Nephron (organoid): ENCODE results near the gene SLC2A13.
"Not testable (repeated sequence)": the region's sequence is repeated elsewhere in the genome, so short reads cannot be mapped to it uniquely, and the experiment has no call there.

Experiments used
- H3K27ac Mint-ChIP-seq, 3 experiments: 2 replicates each; pipeline ENCODE4 v1.8.0; 2020; ENCODE audit warnings: mixed read lengths in 3 of 3, mild to moderate bottlenecking in 2 of 3, moderate library complexity in 1 of 3
- H3K27me3 Mint-ChIP-seq: 2 replicates; pipeline ENCODE4 v1.8.0; 2021; ENCODE audit warnings: low read depth, mild to moderate bottlenecking, moderate library complexity, mixed read lengths
- H3K36me3 Mint-ChIP-seq: 2 replicates; pipeline ENCODE4 v1.8.0; 2020; ENCODE audit warnings: low read depth, mixed read lengths
- H3K4me1 Mint-ChIP-seq: 2 replicates; pipeline ENCODE4 v1.8.0; 2020; ENCODE audit warnings: mixed read lengths
- H3K4me3 Mint-ChIP-seq, 3 experiments: 2 replicates each; pipeline ENCODE4 v1.8.0; 2020; ENCODE audit warnings: mild to moderate bottlenecking in 3 of 3, mixed read lengths in 3 of 3, moderate library complexity in 2 of 3
- H3K9me3 Mint-ChIP-seq: 2 replicates; pipeline ENCODE4 v1.8.0; 2020; ENCODE audit warnings: mixed read lengths
- TF ChIP-seq, protein P1 (sequence below), 3 experiments: fragments of 200-600 bp; sonication (generic); IDR thresholded peaks; one replicate each; pipeline ENCODE4 v1.5.0; 2021; ENCODE audit warnings: antibody characterized with exemption in 3 of 3; ENCODE audit not compliant: unreplicated experiment in 3 of 3

Gene SLC2A13

DNA sequence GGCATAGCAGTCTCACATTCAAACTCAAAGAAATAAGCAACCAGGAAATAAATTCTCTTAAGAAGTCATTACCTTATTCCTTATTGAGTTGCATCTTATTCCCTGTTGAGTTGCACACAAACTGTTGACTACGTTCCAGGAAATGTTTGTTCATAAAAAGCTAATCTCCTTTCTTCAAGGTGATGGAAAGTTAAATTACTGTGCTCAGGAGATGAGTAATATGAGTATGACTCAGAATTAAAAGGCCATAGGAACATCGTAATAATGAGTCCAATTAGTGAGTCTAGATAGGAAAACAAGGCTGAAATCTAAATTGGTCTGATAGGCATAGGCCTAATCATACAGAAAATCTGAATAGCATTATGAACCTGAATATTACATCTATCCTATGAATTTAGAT, 203.1 kb downstream of the SLC2A13 start:
- H3K4me1 Mint-ChIP-seq: no peaks in the 10 kb centered on the region
- H3K36me3 Mint-ChIP-seq: no peaks in the 10 kb centered on the region
- H3K27me3 Mint-ChIP-seq: no peaks in the 10 kb centered on the region
- TF ChIP-seq, protein P1, sequence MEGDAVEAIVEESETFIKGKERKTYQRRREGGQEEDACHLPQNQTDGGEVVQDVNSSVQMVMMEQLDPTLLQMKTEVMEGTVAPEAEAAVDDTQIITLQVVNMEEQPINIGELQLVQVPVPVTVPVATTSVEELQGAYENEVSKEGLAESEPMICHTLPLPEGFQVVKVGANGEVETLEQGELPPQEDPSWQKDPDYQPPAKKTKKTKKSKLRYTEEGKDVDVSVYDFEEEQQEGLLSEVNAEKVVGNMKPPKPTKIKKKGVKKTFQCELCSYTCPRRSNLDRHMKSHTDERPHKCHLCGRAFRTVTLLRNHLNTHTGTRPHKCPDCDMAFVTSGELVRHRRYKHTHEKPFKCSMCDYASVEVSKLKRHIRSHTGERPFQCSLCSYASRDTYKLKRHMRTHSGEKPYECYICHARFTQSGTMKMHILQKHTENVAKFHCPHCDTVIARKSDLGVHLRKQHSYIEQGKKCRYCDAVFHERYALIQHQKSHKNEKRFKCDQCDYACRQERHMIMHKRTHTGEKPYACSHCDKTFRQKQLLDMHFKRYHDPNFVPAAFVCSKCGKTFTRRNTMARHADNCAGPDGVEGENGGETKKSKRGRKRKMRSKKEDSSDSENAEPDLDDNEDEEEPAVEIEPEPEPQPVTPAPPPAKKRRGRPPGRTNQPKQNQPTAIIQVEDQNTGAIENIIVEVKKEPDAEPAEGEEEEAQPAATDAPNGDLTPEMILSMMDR (IDR thresholded peaks at IDR 0.05; ENCODE audit: unreplicated experiment in 3 of 3): no peak
- no peak overlapping the region for H3K27ac Mint-ChIP-seq
- H3K4me3 Mint-ChIP-seq: no peak overlapping the region
- H3K9me3 Mint-ChIP-seq: peaks cover 2% of the 10 kb centered on the region

GRCh38 chr12:39897315-39897714, 208.6 kb downstream of the SLC2A13 start:
- H3K9me3 Mint-ChIP-seq: peaks cover 2% of the 10 kb centered on the region

GRCh38 chr12:39893388-39893787, 212.5 kb downstream of the SLC2A13 start:
- H3K4me3 Mint-ChIP-seq, H3K27me3 Mint-ChIP-seq, H3K4me1 Mint-ChIP-seq, H3K9me3 Mint-ChIP-seq, H3K36me3 Mint-ChIP-seq: not testable (repeated sequence)
- peak overlapping the region; percentile 25 to 51 (median 43) for H3K27ac Mint-ChIP-seq

More at GRCh38 chr12:39897315-39897714, 208.6 kb downstream of the SLC2A13 start:
- no peak overlapping the region for H3K4me3 Mint-ChIP-seq
- H3K36me3 Mint-ChIP-seq: no peaks in the 10 kb centered on the region
- H3K27me3 Mint-ChIP-seq: no peaks in the 10 kb centered on the region
- H3K4me1 Mint-ChIP-seq: no peaks in the 10 kb centered on the region
- no peak overlapping the region for H3K27ac Mint-ChIP-seq
- TF ChIP-seq, protein P1 (IDR thresholded peaks at IDR 0.05; ENCODE audit: unreplicated experiment in 3 of 3): no peak

DNA sequence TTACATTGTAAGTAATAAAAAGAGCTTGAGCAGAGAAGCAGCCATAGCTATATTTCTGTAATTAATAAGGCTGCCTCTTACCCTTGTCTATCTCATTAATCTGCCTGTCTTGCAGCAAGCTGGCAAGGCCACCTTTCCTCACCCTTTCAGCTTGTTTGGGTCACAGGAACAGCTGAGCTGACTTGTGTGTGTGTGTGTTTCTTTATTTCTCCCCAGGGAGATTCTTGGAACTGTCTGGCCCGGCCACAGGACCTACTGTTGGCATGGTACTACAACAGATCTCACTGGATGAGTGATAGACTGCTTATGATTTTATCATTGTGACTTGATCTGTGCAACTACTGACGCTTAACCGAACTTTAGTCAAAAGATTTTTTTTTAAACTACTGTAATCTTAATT, 213.7 kb downstream of the SLC2A13 start:
- Mint-ChIP-seq H3K27me3 (no peaks in the 10 kb centered on the region), H3K9me3 (no peaks in the 10 kb centered on the region), H3K27ac (peak overlapping the region; percentile 11 to 65 (median 44)), H3K36me3 (no peaks in the 10 kb centered on the region), H3K4me3 (no peak overlapping the region), H3K4me1 (peaks cover 5% of the 10 kb centered on the region)
- TF ChIP-seq, protein P1 (IDR thresholded peaks at IDR 0.05; ENCODE audit: unreplicated experiment in 3 of 3): no peak

DNA sequence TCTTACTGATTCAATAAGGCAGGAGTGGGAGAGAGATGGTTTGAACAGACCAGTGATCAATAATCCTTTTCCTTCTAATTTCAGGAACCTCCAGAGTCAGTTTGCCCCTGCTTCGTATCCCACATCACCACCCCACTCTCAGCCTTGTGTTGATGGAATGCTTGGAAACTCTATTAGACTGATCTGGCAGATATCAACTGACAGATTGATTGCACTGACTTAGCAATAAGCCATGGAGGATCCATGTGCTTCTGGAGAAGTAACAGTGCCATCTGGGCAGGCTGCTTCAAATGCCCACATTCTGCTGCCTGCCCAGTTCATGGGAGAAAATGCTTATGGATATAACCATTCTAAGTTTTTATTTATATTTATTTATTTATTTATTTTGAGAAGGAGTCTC, 218.0 kb downstream of the SLC2A13 start:
- Mint-ChIP-seq H3K27ac (no peak overlapping the region), H3K36me3 (no peaks in the 10 kb centered on the region), H3K27me3 (no peaks in the 10 kb centered on the region), H3K9me3 (no peaks in the 10 kb centered on the region), H3K4me3 (no peak overlapping the region), H3K4me1 (peaks cover 5% of the 10 kb centered on the region)
- TF ChIP-seq, protein P1 (IDR thresholded peaks at IDR 0.05; ENCODE audit: unreplicated experiment in 3 of 3): no peak

DNA sequence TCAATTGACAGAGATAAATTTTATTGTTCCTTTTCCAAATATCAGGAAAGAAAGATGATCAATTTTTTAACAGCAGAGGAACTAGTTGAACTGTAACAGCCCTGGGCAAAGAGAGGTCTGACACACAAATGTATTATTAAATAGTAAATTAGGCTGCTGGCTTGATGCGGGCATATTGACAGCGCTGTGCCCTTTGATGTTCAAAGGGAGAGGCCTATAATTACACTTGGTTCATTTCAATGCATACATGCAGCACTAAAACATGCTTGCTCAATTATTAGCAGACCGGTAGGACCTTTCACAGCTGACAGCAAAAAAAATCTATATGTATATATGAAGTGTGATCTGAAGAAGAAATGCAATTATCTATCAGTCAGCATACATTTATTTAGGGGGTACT, 219.8 kb downstream of the SLC2A13 start:
- no peaks in the 10 kb centered on the region for H3K36me3 Mint-ChIP-seq
- TF ChIP-seq, protein P1 (IDR thresholded peaks at IDR 0.05; ENCODE audit: unreplicated experiment in 3 of 3): no peak
- peaks cover 3% of the 10 kb centered on the region for H3K4me1 Mint-ChIP-seq
- no peak overlapping the region for H3K4me3 Mint-ChIP-seq
- H3K9me3 Mint-ChIP-seq: peaks cover 4% of the 10 kb centered on the region
- no peak overlapping the region for H3K27ac Mint-ChIP-seq
- H3K27me3 Mint-ChIP-seq: no peaks in the 10 kb centered on the region
